ENCODE measurements around the gene GAA. TPM values are rescaled to one million over a fixed set of nuclear protein-coding genes. Genes with fewer than 3 reads are reported as not detected.

The GAA gene
- total and polyA plus RNA-seq, 2 of the 4 experiments (the other 2 are of a cell fraction) = 2.2 to 14.8 TPM

DNA sequence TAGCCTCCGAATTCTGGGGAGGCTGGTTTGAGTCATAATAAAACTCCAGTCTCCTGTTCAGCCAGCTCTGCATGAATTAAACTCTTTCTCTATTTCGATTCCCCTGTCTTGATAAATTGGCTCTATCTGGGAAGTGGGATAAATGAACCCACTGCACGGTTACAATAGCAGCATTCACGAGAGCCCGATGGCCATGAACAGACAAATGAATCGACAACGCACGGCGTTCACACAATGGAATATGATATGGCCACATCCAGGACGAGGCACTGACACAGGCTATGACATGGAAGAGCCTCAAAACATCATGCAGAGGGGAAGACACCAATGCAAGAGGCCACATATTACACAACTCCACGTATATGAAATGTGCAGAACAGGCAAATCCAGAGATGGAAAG is 62.8 kb downstream of the GAA start:
- dilution Hi-C loops (cut with HindIII; ENCODE audit: low sequenced_read_pairs, unreplicated experiment) = no loop called here
- Histone ChIP-seq H2BK20ac (ENCODE audit: low read depth, low read length) (no peak overlapping the region), H2AK9ac (replicated peaks; ENCODE audit: low read depth, low read length, poor library complexity) (no peak overlapping the region), H2BK15ac (ENCODE audit: low read depth, low read length) (no peak overlapping the region), H2BK5ac (ENCODE audit: low read depth, low read length, poor library complexity, severe bottlenecking) (no peak overlapping the region), H2AFZ (replicated peaks; ENCODE audit: low read length, poor library complexity) (no peak overlapping the region), H3K4me3 (ENCODE audit: insufficient read depth, low read depth, low read length) (no peak overlapping the region), H3K9me3 (ENCODE audit: control insufficient read depth, insufficient read depth, low read length) (peaks cover 1% of the 10 kb centered on the region; the same call in 1 of the 2 replicates), H3K4me1 (ENCODE audit: control insufficient read depth, insufficient read depth, low read length) (no peaks in the 10 kb centered on the region), H4K8ac (ENCODE audit: low read depth in 2 of 2, low read length in 2 of 2) (no peak overlapping the region), H4K91ac (ENCODE audit: insufficient read depth, low read depth, low read length) (no peak overlapping the region), H4K20me1 (ENCODE audit: insufficient read depth, low read length) (no peaks in the 10 kb centered on the region), H3K27ac (ENCODE audit: insufficient read depth, low read length) (no peak overlapping the region), H3K18ac (ENCODE audit: low read depth, low read length) (no peak overlapping the region), H3K56ac (ENCODE audit: extremely low read depth, insufficient read depth, low read length) (no peak overlapping the region), H3K23ac (ENCODE audit: low read depth, low read length) (no peak overlapping the region), H3K9me1 (ENCODE audit: insufficient read depth, low read length) (no peaks in the 10 kb centered on the region), H3K79me1 (ENCODE audit: low read depth in 1 of 2, low read length in 2 of 2) (no peaks in the 10 kb centered on the region), H2AK5ac (ENCODE audit: low read depth, low read length) (no peak overlapping the region), H3K9ac (ENCODE audit: low read depth, low read length) (no peak overlapping the region), H3K14ac (replicated peaks; ENCODE audit: low read depth, low read length) (no peak overlapping the region), H3K4me2 (ENCODE audit: low read depth, low read length) (no peak overlapping the region), H3K36me3 (ENCODE audit: control insufficient read depth, insufficient read depth, low read length) (no peaks in the 10 kb centered on the region), H3K27me3 (ENCODE audit: control insufficient read depth, insufficient read depth, low read length) (peaks cover 24% of the 10 kb centered on the region), H2BK120ac (ENCODE audit: low read depth, low read length) (no peak overlapping the region), H3K4ac (ENCODE audit: low read depth, low read length) (no peak overlapping the region), H4K5ac (ENCODE audit: low read depth, low read length) (no peak overlapping the region)
- ATAC-seq (ENCODE audit: low read depth) (no peak), DNase-seq (no peak)
- ChIA-PET CTCF (no interaction called here), POLR2A (ENCODE audit: unreplicated experiment) (no interaction called here)
- TF ChIP-seq RFX5 (IDR thresholded peaks at IDR 0.05; ENCODE audit: low read depth, low read length) (no peak), BHLHE40 (IDR thresholded peaks at IDR 0.05; ENCODE audit: low read depth, low read length) (no peak), FOS (IDR thresholded peaks at IDR 0.05; ENCODE audit: low read depth, low read length) (no peak), MAFK (IDR thresholded peaks at IDR 0.05; ENCODE audit: low read depth, low read length) (no peak), RAD21 (IDR thresholded peaks at IDR 0.05; ENCODE audit: low read length) (no peak), SMC3 (IDR thresholded peaks at IDR 0.05; ENCODE audit: low read depth, low read length) (no peak), CHD1 (IDR thresholded peaks at IDR 0.05; ENCODE audit: low read depth, low read length) (no peak)
- TF ChIP-seq, protein P1, sequence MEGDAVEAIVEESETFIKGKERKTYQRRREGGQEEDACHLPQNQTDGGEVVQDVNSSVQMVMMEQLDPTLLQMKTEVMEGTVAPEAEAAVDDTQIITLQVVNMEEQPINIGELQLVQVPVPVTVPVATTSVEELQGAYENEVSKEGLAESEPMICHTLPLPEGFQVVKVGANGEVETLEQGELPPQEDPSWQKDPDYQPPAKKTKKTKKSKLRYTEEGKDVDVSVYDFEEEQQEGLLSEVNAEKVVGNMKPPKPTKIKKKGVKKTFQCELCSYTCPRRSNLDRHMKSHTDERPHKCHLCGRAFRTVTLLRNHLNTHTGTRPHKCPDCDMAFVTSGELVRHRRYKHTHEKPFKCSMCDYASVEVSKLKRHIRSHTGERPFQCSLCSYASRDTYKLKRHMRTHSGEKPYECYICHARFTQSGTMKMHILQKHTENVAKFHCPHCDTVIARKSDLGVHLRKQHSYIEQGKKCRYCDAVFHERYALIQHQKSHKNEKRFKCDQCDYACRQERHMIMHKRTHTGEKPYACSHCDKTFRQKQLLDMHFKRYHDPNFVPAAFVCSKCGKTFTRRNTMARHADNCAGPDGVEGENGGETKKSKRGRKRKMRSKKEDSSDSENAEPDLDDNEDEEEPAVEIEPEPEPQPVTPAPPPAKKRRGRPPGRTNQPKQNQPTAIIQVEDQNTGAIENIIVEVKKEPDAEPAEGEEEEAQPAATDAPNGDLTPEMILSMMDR (conservative IDR thresholded peaks at IDR 0.05; ENCODE audit: low read depth, low read length) = no peak
- TF ChIP-seq, protein P2, sequence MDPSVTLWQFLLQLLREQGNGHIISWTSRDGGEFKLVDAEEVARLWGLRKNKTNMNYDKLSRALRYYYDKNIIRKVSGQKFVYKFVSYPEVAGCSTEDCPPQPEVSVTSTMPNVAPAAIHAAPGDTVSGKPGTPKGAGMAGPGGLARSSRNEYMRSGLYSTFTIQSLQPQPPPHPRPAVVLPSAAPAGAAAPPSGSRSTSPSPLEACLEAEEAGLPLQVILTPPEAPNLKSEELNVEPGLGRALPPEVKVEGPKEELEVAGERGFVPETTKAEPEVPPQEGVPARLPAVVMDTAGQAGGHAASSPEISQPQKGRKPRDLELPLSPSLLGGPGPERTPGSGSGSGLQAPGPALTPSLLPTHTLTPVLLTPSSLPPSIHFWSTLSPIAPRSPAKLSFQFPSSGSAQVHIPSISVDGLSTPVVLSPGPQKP (IDR thresholded peaks at IDR 0.05; ENCODE audit: borderline replicate concordance, low read depth, low read length) = no peak
- in situ Hi-C loops (cut with MboI; ENCODE audit: low sequenced_read_pairs) = no loop called here
- WGBS, 2 experiments (ENCODE audit: extremely low coverage in 2 of 2, insufficient read length in 1 of 2) = 68% methylated on average over 7 of the region's 11 CpGs; no CpG with 5 or more reads in 1 of the 2 experiments
- no TSS peak for BruUV-seq (replicated peaks)
- intact Hi-C loops (cut with micrococcal nuclease) = no loop called here
